DMS 273 (cell line): ENCODE data around the gene MAP2K4.
"Not testable (repeated sequence)": the region's sequence is repeated elsewhere in the genome, so short reads cannot be mapped to it uniquely, and the experiment has no call there.

Experiments used
- DNase-seq: peaks from one replicate; lab custom pipeline; 2025; ENCODE audit not compliant: unreplicated experiment; lab: John Stamatoyannopoulos, UW

MAP2K4 gene

GRCh38 chr17:12020642-12021622, at the start of gene MAP2K4:
Gene MAP2K4 (plus strand): TSS chr17:12020877. CDS start chr17:12020887, 10 bp downstream.
- DNase-seq: peak; percentile 89

- DNase-seq: not testable (repeated sequence)
Observed at GRCh38 chr17:11972741-11973140, 47.9 kb upstream of the MAP2K4 start.

- DNase-seq: no peak
Observed at GRCh38 chr17:11979795-11980194, 40.9 kb upstream of the MAP2K4 start.

- peak; percentile 5 for DNase-seq
Observed at GRCh38 chr17:11980813-11981212, 39.9 kb upstream of the MAP2K4 start.

GRCh38 chr17:11981862-11982261, 38.8 kb upstream of the MAP2K4 start:
- no peak for DNase-seq

GRCh38 chr17:11986179-11986941, 34.3 kb upstream of the MAP2K4 start:
- DNase-seq: no peak

GRCh38 chr17:11986942-11987329, 33.7 kb upstream of the MAP2K4 start:
- peak; percentile 53 for DNase-seq

- DNase-seq: no peak
Observed at GRCh38 chr17:11990363-11990983, 30.2 kb upstream of the MAP2K4 start.

GRCh38 chr17:11991461-11991860, 29.2 kb upstream of the MAP2K4 start:
- no peak for DNase-seq

GRCh38 chr17:11996722-11997146, 23.9 kb upstream of the MAP2K4 start:
- DNase-seq: peak; percentile 74

GRCh38 chr17:11997147-11997971, 23.3 kb upstream of the MAP2K4 start, which contains the start of gene ZNF18:
Gene ZNF18 (minus strand): TSS chr17:11997475. CDS start chr17:11992829, 4,646 bp downstream.
- peak; percentile 96 for DNase-seq

- DNase-seq: no peak
Observed at GRCh38 chr17:11997972-11998233, 22.8 kb upstream of the MAP2K4 start.

- DNase-seq: no peak
Observed at GRCh38 chr17:11999696-12000095, 21.0 kb upstream of the MAP2K4 start.

GRCh38 chr17:12007466-12007865, 13.2 kb upstream of the MAP2K4 start:
- DNase-seq: no peak

GRCh38 chr17:12021623-12022140, 1.0 kb downstream of the MAP2K4 start:
- no peak for DNase-seq

GRCh38 chr17:12022310-12022709, 1.6 kb downstream of the MAP2K4 start:
- DNase-seq: no peak

GRCh38 chr17:12024327-12024726, 3.6 kb downstream of the MAP2K4 start:
- DNase-seq: no peak

- DNase-seq: no peak
Observed at GRCh38 chr17:12027658-12028057, 7.0 kb downstream of the MAP2K4 start.

GRCh38 chr17:12028611-12029010, 7.9 kb downstream of the MAP2K4 start:
- no peak for DNase-seq

- no peak for DNase-seq
Observed at GRCh38 chr17:12034538-12034937, 13.9 kb downstream of the MAP2K4 start.
